COLO829 (cell line): Measurements from ENCODE around the gene SELENOI.

Experiments used
- DNase-seq: peaks from one replicate; pipeline ENCODE4 v3.0.0; 2012; ENCODE audit warnings: low spot score

SELENOI gene

DNA sequence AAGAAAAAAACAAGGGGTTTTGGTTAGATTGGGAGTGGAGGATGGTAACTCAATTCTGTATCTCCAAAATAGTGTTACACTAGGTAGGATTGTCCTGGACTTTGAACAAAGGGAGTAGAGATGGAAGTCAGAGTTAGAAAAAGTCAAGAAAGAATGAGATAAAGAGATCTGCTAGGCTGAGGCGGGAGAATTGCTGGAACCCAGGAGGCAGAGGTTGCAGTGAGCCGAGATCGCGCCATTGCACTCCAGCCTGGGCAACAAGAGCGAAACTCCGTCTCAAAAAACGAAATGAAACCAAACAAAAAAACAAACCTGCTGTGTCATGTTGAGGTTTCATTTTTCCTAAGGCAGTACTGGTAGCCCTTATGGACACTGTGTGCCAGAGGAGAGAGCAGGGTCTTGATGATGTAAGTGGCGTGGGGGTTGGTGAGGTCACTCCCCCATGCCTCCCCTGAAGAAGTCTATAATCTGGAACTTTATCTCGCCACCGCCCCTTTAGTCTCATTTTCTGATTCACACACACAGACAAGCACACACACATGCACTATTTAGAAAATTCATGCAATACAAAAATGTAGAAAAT is 66.2 kb downstream of the SELENOI start:
- no peak for DNase-seq

DNA sequence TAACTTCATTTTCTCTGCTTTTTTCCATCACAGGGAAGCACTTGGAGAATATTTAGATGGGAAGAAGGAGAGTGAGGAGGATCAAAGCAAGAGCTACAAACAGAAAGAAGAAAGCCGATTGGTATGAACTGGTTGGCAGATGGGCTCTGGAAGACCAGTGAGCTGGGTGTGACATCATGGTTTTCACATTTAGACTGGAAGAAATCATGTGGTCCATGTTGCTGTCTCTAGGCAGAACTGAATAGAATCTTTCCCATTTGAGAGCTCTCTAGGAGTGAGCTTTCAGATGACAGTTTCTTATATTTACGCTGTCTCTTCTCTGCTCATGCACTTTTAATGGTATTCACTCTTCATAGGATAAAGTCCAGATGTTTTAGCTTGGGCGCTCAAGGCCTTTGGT is 68.4 kb downstream of the SELENOI start:
- DNase-seq: no peak

DNA sequence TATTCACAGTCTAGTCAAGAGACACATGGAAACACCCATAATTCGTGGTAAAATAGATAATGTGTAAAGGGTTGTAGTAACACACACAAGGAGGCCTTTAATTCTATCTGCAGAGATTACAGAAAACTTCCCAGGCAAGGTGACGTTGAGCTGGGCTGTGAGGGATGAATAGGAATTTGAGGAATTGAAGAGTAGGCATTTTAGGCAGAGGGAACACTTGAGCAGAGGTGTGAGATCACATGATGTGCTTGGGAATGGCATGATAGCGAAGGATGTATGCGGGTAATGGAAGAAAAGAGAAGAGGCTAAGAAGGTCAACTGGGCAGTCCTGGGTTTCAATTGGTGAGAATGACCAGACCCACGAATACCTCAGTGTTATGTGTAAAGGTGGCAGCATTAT is 76.0 kb downstream of the SELENOI start:
- no peak for DNase-seq

DNA sequence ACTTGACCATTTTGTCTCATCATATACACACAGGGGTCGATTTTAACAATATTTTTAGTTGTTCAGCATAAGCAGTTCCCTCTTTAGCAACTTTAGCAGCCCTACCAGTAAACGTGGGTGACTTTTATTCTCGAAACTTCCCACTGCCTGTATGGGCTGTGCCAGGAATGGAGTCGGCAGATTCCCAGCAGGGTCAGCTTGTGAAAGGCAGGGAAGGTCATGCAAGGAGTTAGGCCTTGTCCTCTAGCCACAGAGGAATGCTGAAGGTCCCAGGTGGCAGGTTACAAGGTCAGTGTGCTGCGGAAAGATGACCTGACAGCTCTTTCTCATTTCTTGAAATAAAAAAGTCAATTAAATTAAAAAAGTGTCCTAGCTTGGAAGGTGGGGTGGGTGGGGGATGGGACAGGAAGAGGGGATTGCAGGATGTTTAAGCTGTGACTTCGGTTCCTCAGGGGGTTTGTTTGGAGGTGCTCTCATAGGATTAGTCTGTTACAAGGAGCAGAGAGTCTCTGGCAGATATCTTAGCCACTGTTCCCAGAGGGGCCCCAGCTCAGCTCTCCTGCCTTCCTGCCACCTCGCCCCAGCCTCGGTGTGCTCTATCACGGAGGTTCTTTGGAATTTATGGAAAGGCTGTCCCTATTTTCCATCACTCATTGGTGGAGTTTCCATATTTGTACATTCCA is 77.1 kb downstream of the SELENOI start:
- no peak for DNase-seq

DNA sequence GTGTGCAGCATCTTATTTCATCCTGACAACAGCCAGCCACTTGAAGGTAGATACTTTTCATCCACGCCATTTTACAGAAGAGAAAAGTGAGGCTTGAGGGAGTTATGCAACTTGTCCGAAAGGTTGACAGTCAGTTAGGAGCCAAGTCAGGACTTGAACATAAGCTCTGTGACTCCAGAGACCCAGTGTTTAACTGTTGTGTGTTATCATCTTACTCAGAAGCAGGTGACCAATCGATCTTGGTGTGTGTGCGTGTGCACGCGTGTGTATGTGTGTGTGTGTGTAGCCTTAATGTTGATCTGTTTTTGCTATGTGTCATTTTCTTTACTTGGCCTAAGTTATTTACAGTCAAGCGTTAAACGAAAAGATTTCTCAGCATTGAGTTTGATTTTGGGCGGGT is 77.8 kb downstream of the SELENOI start:
- DNase-seq: no peak

DNA sequence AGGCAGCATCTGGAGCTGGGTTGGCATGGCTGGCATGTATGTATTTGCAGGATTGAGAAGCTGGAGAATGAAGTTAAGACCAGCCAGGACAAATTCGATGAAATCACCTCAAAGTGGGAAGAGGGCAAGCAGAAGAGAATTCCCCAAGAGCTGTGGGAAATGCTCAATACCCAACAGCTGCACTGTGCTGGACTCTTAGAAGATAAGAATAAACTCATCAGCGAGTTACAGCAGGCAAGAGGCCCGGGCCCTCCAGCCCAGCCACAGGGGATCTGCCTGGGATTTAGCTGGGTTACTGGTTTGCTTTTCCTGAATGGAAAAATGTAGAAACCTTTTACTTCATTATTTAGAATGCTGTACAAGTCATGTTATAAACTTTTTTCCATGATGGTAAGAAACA is 78.3 kb downstream of the SELENOI start:
- no peak for DNase-seq

DNA sequence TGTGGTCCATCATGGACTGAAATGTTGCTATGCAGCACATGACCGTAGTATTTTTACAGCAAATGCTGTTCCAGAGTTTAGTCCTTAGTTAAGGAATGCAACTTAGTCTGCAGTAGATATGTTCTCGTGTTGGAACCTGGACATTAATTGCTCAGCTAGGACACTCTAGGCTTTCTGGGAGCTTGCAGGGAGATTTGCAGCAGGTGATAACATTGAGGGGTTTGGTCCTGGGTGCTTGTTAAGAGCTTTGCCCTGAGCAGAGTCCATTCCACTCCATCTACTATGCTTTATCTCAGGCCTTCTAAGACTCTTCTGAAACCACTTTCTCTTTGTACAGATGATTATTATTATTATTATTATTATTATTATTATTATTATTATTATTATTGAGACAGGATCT is 82.9 kb downstream of the SELENOI start:
- DNase-seq: no peak

DNA sequence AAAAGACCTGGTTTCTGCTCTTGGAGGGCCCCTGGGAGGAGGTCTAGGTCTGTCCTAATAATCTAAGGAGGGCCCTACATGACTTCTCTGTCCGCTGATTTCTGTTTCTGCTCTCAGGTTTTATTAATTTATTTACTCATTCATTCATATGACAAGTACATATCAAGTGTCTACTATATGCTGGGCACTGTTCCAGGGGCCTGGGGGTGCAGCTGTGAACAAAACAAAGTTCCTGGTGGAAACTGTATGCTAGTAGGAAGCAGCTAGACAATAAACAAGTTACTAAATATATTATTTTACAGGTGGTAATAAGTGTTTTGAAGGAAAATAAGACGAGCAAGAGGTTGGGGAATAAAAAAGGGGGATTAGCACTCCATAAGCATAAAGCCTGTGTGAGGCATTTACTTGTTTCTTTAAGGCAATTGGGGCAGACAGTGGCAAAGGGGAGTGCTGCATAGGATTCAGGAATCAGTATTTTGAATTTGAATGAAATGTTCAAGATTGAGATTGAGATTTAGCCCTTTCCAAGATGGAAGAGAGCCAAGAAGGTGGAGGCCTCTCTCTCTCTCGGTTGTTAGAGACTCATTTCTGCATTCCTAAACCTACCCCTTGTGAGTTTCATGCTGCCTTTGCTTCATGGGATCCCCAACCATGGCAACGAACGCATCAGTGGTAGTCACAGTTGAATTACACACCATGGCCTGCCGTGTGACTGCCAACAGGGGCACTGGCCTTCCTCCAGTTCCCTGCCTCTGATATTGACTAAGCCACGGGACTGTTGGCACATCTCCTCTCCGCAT is 84.0 kb downstream of the SELENOI start:
- no peak for DNase-seq

DNA sequence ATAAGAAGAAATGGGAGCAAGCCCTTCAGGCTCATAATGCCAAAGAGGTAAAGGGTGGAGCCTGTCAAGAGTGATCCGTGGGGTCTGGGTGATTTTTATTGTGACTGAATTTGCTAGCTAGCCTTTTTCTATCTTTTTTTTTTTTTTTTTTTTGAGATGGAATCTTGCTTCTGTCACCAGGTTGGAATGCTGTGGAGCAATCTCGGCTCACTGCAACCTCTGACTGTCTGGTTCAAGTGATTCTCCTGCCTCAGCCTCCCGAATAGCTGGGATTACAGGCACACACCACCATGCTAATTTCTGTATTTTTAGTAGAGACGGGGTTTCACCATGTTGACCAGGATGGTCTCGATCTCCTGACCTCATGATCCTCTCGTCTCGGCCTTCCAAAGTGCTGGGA is 84.9 kb downstream of the SELENOI start:
- no peak for DNase-seq

DNA sequence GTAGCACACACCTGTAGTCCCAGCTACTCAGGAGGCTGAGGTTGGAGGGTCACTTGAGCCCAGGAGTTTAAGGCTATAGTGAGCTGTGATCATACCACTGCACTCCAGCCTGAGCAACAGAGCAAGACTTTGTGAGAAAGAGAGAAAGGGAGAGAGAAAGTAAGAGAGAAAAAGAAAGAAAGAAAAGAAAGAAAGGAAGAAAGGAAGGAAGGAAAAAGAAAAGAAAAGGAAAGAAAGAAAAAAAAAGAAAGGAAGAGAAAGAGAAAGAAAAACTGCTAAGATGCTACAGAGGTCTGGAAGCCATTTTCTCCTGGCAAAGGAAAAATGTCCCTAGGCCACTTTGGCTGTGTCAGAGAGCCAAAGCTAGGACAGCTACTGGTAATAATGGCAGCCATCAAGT is 86.4 kb downstream of the SELENOI start:
- no peak for DNase-seq

DNA sequence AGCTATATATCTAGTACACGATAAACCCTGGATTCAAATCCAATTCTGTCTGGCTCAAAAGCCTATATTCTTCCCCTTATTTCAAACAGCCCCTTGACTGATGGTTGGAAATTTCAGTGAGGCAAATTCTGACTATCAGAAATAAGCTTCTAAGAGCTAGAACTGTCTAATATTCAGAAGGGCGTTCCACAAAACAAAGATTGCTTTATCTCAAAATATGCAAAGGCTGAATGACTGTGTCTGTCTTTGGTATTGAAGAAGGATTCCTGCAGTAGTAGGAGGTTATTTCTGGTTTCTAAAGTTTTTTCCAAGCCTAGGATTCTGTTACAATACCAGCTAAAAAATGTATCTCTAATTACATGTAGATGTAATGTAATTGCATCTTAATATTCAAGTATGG is 86.9 kb downstream of the SELENOI start:
- peak; percentile 86 for DNase-seq

DNA sequence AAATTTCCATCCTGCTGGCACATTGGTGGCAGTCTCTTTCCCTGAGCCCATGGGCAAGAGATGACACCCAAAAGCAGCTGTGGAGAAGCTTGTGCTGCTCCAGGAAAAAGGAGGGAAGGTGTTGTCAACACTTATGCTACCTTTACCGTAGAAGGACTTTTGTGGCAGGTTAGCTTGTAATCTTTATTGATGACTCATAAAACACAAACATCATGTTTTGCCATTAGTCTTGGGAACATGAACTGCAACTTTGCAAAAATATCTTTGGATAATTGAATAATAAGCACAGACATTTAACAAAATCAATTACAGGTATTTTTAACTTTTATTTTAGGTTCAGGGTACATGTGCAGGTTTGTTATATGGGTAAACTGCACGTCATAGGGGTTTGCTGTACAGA is 89.2 kb downstream of the SELENOI start:
- no peak for DNase-seq

DNA sequence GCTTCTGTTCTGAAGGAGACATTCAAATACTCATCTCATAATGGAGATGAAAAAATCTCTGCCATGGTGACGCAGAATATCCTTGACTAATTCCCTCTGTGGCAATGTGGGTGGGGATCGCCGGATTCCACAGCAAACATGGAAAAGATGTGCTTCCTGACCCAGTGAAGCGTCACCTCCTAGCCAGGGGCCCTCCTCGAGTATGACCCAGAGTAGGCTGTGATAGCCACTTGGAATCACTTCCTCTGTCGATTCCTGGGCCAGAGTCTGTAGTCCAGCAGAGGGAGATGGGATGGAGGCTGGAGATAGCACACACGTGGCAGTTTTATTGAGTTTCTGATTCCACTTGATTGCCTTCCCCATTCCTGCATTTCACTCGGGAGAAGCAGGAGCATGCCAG is 92.6 kb downstream of the SELENOI start:
- no peak for DNase-seq

DNA sequence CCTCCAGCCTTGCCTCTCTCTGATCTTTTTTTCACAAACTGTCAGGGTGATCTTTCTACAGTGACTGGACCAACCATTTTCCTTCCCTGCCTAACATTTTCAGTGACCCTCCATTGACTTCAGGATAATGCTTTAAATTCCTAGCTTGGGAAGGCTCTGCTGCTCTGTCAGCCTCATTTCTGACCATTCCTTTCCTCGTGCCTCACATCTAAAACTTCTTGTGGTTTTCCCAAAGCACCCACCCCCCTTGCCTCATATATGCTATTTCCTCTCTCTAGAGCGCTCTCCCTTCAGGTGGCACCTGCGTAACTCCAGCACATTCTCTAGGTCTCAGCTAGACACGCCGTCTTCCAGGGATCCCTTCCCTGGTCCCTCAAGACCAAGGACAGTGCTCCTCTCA is 93.0 kb downstream of the SELENOI start:
- DNase-seq: no peak

DNA sequence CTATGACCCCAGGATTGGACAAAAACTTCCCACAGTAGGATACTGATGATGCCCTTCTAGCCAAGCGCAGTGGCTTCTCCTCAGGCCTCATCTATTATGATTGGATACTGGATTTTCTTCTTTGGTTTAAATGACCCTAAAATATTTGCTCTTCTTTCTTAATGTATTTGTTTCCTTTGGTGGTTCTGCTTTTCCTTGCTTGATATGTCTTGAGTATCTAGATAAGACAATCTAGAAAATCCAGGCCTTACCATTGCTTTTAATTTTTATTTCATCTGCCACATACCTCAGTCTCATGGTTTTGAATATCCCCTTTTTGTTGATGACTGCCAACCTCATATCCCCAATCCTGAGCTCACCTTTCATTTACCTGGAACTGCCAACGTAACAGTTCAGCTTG is 96.4 kb downstream of the SELENOI start:
- DNase-seq: no peak

DNA sequence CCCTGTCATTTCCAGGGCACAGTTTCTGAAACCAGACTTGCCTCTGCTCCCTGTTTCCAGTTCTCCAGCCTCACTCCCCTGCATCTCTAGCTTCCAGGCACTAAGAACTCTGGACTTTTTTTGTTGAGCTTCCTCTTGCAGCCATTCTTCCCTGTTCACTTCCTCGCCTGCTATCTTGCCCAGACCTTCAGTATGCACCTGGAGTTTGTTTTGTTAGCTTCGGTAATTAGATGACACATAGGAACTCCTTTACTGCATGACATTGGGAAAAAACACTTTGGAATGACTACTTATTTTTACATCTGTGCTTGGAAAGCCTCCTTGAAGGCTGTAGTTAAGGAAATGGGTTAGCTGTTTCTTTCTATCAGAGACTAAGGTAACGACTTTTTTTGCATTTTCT is 96.8 kb downstream of the SELENOI start:
- no peak for DNase-seq

DNA sequence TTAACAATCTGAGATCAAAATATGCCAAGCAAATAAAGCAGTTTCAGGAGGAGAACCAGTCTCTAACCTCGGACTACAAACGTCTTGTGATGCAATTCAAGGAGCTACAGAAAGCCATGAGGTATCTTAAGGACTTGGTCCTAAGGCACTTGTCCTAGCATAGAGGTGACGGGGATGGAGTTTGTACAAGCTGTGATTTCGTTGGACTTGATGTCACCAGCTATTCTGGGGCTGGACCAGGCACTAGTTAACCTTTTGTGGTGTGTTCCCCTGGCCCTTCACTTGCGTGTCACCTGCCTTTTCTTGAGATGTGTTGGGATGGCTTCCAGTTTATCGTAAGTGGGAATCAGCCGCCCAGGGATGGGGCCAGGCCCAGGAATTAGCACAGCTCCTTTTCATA is 98.3 kb downstream of the SELENOI start:
- no peak for DNase-seq
